Mesendoderm (in vitro differentiated cells): ENCODE measurements around the gene GPATCH2.
"Not testable (repeated sequence)": the region's sequence is repeated elsewhere in the genome, so short reads cannot be mapped to it uniquely, and the experiment has no call there.

Experiments
- DNase-seq: peaks from one replicate; pipeline ENCODE4 v3.0.0; 2013
- H2AK5ac ChIP-seq: 2 replicates; pipeline ENCODE4 v1.6.1; 2013; ENCODE audit warnings: low read length, inconsistent platforms
- H2BK120ac ChIP-seq: 2 replicates; pipeline ENCODE4 v1.6.1; 2013; ENCODE audit warnings: low read depth, mild to moderate bottlenecking, low read length, moderate library complexity, mixed read lengths
- H2BK15ac ChIP-seq: replicated peaks from 2 replicates; pipeline ENCODE4 v1.6.1; 2013; ENCODE audit warnings: low read depth, mild to moderate bottlenecking, moderate library complexity
- H2BK5ac ChIP-seq: 2 replicates; pipeline ENCODE4 v1.6.1; 2013; ENCODE audit warnings: low read length, inconsistent platforms
- H3K18ac ChIP-seq: 2 replicates; pipeline ENCODE4 v1.6.1; 2013; ENCODE audit warnings: mild to moderate bottlenecking, low read length, mixed read lengths
- H3K23ac ChIP-seq: one replicate; pipeline ENCODE4 v1.6.1; 2013; ENCODE audit warnings: low read length
- H3K27ac ChIP-seq: 2 replicates; pipeline ENCODE4 v1.5.1; 2013; ENCODE audit warnings: low read depth, mild to moderate bottlenecking, inconsistent platforms, low read length, moderate library complexity
- H3K27me3 ChIP-seq: 2 replicates; pipeline ENCODE4 v1.6.1; 2013; ENCODE audit warnings: low read length, control low read depth, mild to moderate bottlenecking, inconsistent platforms; ENCODE audit not compliant: insufficient read depth, poor library complexity
- H3K36me3 ChIP-seq: 2 replicates; pipeline ENCODE4 v1.6.1; 2013; ENCODE audit warnings: low read length, inconsistent platforms; ENCODE audit not compliant: control insufficient read depth, insufficient read depth
- H3K4ac ChIP-seq: one replicate; pipeline ENCODE4 v1.6.1; 2013; ENCODE audit warnings: low read depth, mild to moderate bottlenecking, low read length, moderate library complexity
- H3K4me1 ChIP-seq: 2 replicates; pipeline ENCODE4 v1.6.1; 2013; ENCODE audit warnings: low read depth, low read length, inconsistent platforms; ENCODE audit not compliant: control insufficient read depth
- H3K4me2 ChIP-seq: 2 replicates; pipeline ENCODE4 v1.6.1; 2013; ENCODE audit warnings: low read length
- H3K4me3 ChIP-seq: 2 replicates; pipeline ENCODE4 v1.5.1; 2013; ENCODE audit warnings: mild to moderate bottlenecking, low read length
- H3K56ac ChIP-seq: one replicate; pipeline ENCODE4 v1.6.1; 2013; ENCODE audit warnings: low read length
- H3K79me1 ChIP-seq: 2 replicates; pipeline ENCODE4 v1.6.1; 2013; ENCODE audit warnings: low read length, inconsistent platforms
- H3K79me2 ChIP-seq: 2 replicates; pipeline ENCODE4 v1.6.1; 2013; ENCODE audit warnings: mild to moderate bottlenecking, low read length; ENCODE audit not compliant: control insufficient read depth, insufficient read depth
- H3K9ac ChIP-seq: 2 replicates; pipeline ENCODE4 v1.6.1; 2013; ENCODE audit warnings: low read length, inconsistent platforms
- H4K5ac ChIP-seq: one replicate; pipeline ENCODE4 v1.6.1; 2013; ENCODE audit warnings: low read length
- H4K8ac ChIP-seq: one replicate; pipeline ENCODE4 v1.6.1; 2013; ENCODE audit warnings: low read depth, mild to moderate bottlenecking, control low read depth, low read length, moderate library complexity
- WGBS: extraction: QIAGEN DNeasy Blood & Tissue Kit; methylation state at CpG from one replicate; pipeline ENCODE4 v1.1.7; 2013; ENCODE audit warnings: low lambda C conversion rate, missing lambda C conversion rate; ENCODE audit not compliant: insufficient coverage; ENCODE audit errors: extremely low coverage; 5-methylcytosine and 5-hydroxymethylcytosine counted together

Gene GPATCH2

DNA sequence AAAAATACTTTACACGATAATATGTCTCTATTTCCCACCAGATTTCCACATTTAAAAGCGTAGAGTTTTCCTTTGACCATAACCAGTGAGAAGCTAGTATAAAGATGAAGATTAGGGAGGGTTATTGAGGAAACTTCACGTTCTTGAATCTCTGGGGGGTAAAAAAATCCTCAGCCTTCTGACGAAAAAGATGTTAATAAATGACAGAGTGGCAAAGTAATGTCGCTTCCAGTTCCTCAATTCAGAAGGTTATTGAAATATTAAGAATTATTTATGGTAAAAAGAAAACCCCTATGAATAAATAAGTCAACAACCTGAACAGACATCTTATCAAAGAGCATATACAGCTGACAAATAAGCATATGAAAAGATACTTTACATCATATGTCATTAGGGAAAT is 241.0 kb downstream of the GPATCH2 start:
- no peak overlapping the region for H2BK15ac ChIP-seq
- no peak overlapping the region for H3K18ac ChIP-seq
- H3K79me2 ChIP-seq, result no peaks in the 10 kb centered on the region
- no peaks in the 10 kb centered on the region for H3K36me3 ChIP-seq
- no peaks in the 10 kb centered on the region for H3K27me3 ChIP-seq
- H3K4me3 ChIP-seq, result no peak overlapping the region
- no peak overlapping the region for H2BK5ac ChIP-seq
- no peak overlapping the region for H3K9ac ChIP-seq
- H3K23ac ChIP-seq, result no peak overlapping the region
- H4K8ac ChIP-seq, result no peak overlapping the region
- no peak overlapping the region for H3K27ac ChIP-seq
- H3K4me2 ChIP-seq, result no peak overlapping the region
- H3K4ac ChIP-seq, result no peak overlapping the region
- no CpG with 5 or more reads among the region's 5 CpGs for WGBS
- DNase-seq, result no peak
- H2BK120ac ChIP-seq, result no peak overlapping the region
- H3K4me1 ChIP-seq, result no peaks in the 10 kb centered on the region
- no peaks in the 10 kb centered on the region for H3K79me1 ChIP-seq
- H3K56ac ChIP-seq, result no peak overlapping the region
- no peak overlapping the region for H4K5ac ChIP-seq
- no peak overlapping the region for H2AK5ac ChIP-seq

DNA sequence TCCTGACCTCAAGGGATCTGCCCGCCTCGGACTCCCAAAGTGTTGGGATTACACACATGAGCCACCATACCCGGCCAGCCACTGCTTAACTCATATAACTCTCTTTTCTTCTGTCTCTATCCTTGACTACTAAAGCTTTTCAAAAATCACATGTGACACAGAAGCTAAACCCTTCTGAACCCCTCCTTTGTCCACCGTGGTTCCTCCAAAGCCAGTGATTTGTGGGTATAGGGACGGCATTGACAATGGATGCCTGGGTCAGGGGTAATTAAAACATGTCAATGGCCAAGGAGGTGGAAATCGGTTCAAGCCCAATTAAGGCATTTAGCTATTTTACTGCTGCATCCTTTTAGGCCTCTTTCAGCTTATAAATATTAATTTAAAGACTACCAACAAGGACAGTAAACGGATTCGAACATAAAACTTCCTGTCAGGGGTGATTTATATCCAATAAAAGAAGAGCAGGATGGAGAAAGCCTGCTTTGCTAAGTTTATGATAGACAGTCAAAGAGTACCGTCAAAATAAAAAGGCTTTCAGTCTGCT is 242.3 kb downstream of the GPATCH2 start:
- Histone ChIP-seq H3K23ac (no peak overlapping the region), H4K8ac (no peak overlapping the region), H3K56ac (no peak overlapping the region), H3K4me2 (no peak overlapping the region), H3K4me3 (no peak overlapping the region), H3K9ac (no peak overlapping the region), H2BK5ac (no peak overlapping the region), H3K36me3 (no peaks in the 10 kb centered on the region), H4K5ac (no peak overlapping the region), H2AK5ac (no peak overlapping the region), H3K79me1 (no peaks in the 10 kb centered on the region), H3K4me1 (no peaks in the 10 kb centered on the region), H2BK120ac (no peak overlapping the region), H2BK15ac (no peak overlapping the region), H3K4ac (no peak overlapping the region), H3K27me3 (no peaks in the 10 kb centered on the region), H3K18ac (no peak overlapping the region), H3K27ac (no peak overlapping the region), H3K79me2 (no peaks in the 10 kb centered on the region)
- no CpG with 5 or more reads among the region's 9 CpGs for WGBS
- no peak for DNase-seq

- WGBS, result no CpG with 5 or more reads among the region's 2 CpGs
- not testable (repeated sequence) for H3K9ac ChIP-seq, H2BK120ac ChIP-seq
These were observed 249.1 kb downstream of the GPATCH2 start for GRCh38 chr1:217381773-217382172.

GRCh38 chr1:217379804-217380203 is 251.1 kb downstream of the GPATCH2 start:
- H3K79me2 ChIP-seq, H2BK120ac ChIP-seq, DNase-seq, H3K4ac ChIP-seq, H3K27ac ChIP-seq, H3K23ac ChIP-seq, H2AK5ac ChIP-seq, H3K4me2 ChIP-seq, H4K5ac ChIP-seq, H2BK5ac ChIP-seq, H3K4me3 ChIP-seq, H3K4me1 ChIP-seq, H3K18ac ChIP-seq, H3K79me1 ChIP-seq, H3K56ac ChIP-seq, H3K27me3 ChIP-seq, H3K36me3 ChIP-seq, H2BK15ac ChIP-seq, H4K8ac ChIP-seq, H3K9ac ChIP-seq: not testable (repeated sequence)
- no CpG with 5 or more reads among the region's 5 CpGs for WGBS

More at GRCh38 chr1:217381773-217382172, 249.1 kb downstream of the GPATCH2 start:
- not testable (repeated sequence) for H3K27me3 ChIP-seq, H2BK5ac ChIP-seq, H3K56ac ChIP-seq, H3K23ac ChIP-seq, H3K18ac ChIP-seq, H4K5ac ChIP-seq, H3K4me2 ChIP-seq, H3K4me3 ChIP-seq, H3K79me2 ChIP-seq, H2BK15ac ChIP-seq, H3K36me3 ChIP-seq, H3K27ac ChIP-seq, H3K4me1 ChIP-seq, DNase-seq, H3K4ac ChIP-seq, H4K8ac ChIP-seq, H3K79me1 ChIP-seq, H2AK5ac ChIP-seq

- no peak overlapping the region for H4K5ac ChIP-seq
- H3K23ac ChIP-seq, result no peak overlapping the region
- H3K9ac ChIP-seq, result no peak overlapping the region
- H3K79me2 ChIP-seq, result no peaks in the 10 kb centered on the region
- H4K8ac ChIP-seq, result no peak overlapping the region
- H3K4ac ChIP-seq, result no peak overlapping the region
- H3K27me3 ChIP-seq, result no peaks in the 10 kb centered on the region
- no peak overlapping the region for H3K4me2 ChIP-seq
- H2BK15ac ChIP-seq, result no peak overlapping the region
- H2BK5ac ChIP-seq, result no peak overlapping the region
- WGBS, result no CpG with 5 or more reads among the region's 5 CpGs
- H3K4me3 ChIP-seq, result no peak overlapping the region
- no peak overlapping the region for H3K27ac ChIP-seq
- no peak overlapping the region for H3K18ac ChIP-seq
- no peak overlapping the region for H2AK5ac ChIP-seq
- DNase-seq, result no peak
- no peaks in the 10 kb centered on the region for H3K4me1 ChIP-seq
- H3K79me1 ChIP-seq, result no peaks in the 10 kb centered on the region
- no peaks in the 10 kb centered on the region for H3K36me3 ChIP-seq
- no peak overlapping the region for H2BK120ac ChIP-seq
- no peak overlapping the region for H3K56ac ChIP-seq
These were observed 251.6 kb downstream of the GPATCH2 start for GRCh38 chr1:217379336-217379735.
